ENCODE data around the gene NIM1K.
"Not testable (repeated sequence)": the region's sequence is repeated elsewhere in the genome, so short reads cannot be mapped to it uniquely, and the experiment has no call there.

NIM1K gene

GRCh38 chr5:43286623-43287022, 94.6 kb downstream of the NIM1K start:
- no peak for DNase-seq

- DNase-seq = no peak
These were observed 95.5 kb downstream of the NIM1K start for GRCh38 chr5:43287493-43287892.

- DNase-seq = no peak
These were observed 96.3 kb downstream of the NIM1K start for GRCh38 chr5:43288269-43288831.

- no peak for DNase-seq
These were observed 98.7 kb downstream of the NIM1K start for GRCh38 chr5:43290726-43291125.

GRCh38 chr5:43294226-43294625, 102.2 kb downstream of the NIM1K start:
- no peak for DNase-seq

GRCh38 chr5:43295202-43295601, 103.2 kb downstream of the NIM1K start:
- no peak for DNase-seq

GRCh38 chr5:43296835-43297234, 104.8 kb downstream of the NIM1K start:
- DNase-seq = no peak

GRCh38 chr5:43298443-43298842, 106.4 kb downstream of the NIM1K start:
- DNase-seq = no peak

GRCh38 chr5:43300112-43300511, 108.1 kb downstream of the NIM1K start:
- DNase-seq = no peak

- DNase-seq = no peak
These were observed 109.6 kb downstream of the NIM1K start for GRCh38 chr5:43301653-43302091.

GRCh38 chr5:43302481-43302880, 110.5 kb downstream of the NIM1K start:
- no peak for DNase-seq

- DNase-seq = no peak
These were observed 111.2 kb downstream of the NIM1K start for GRCh38 chr5:43303242-43303641.

- no peak for DNase-seq
These were observed 112.5 kb downstream of the NIM1K start for GRCh38 chr5:43304525-43304924.

GRCh38 chr5:43305948-43306565, 114.0 kb downstream of the NIM1K start:
- DNase-seq = peak; percentile 91

- DNase-seq = not testable (repeated sequence)
These were observed 114.9 kb downstream of the NIM1K start for GRCh38 chr5:43306954-43307353.

- DNase-seq = no peak
These were observed 117.1 kb downstream of the NIM1K start for GRCh38 chr5:43309122-43309521.

GRCh38 chr5:43309637-43310036, 117.6 kb downstream of the NIM1K start:
- peak; percentile 51 for DNase-seq

- no peak for DNase-seq
These were observed 120.1 kb downstream of the NIM1K start for GRCh38 chr5:43312076-43312661.

- peak; percentile 72 for DNase-seq
These were observed 120.6 kb downstream of the NIM1K start for GRCh38 chr5:43312699-43313034.

GRCh38 chr5:43313035-43313853, 121.2 kb downstream of the NIM1K start, which contains the start of gene HMGCS1:
TSS of gene HMGCS1 (minus strand) at chr5:43313412. CDS start at chr5:43298965, 14,447 bp downstream.
- DNase-seq = peak; percentile 99

GRCh38 chr5:43313854-43314457, 121.9 kb downstream of the NIM1K start:
- peak; percentile 33 for DNase-seq

- DNase-seq = no peak
These were observed 122.7 kb downstream of the NIM1K start for GRCh38 chr5:43314724-43315123.

- no peak for DNase-seq
These were observed 123.2 kb downstream of the NIM1K start for GRCh38 chr5:43315263-43315662.
